DOHH2 (cell line): ENCODE data around the gene CSAD.

Experiments
- EZH2phosphoT487 ChIP-seq: fragments of 200-600 bp; sonication (generic); IDR thresholded peaks from 2 replicates; pipeline ENCODE4 v1.6.1; 2017; ENCODE audit warnings: borderline replicate concordance, mild to moderate bottlenecking, antibody characterized with exemption, low read length, moderate library complexity, mixed read lengths
- TF ChIP-seq, protein P1 (sequence below): fragments of 200-600 bp; sonication (generic); IDR thresholded peaks from one replicate; pipeline ENCODE4 v1.5.1; 2014; ENCODE audit warnings: antibody characterized with exemption, mild to moderate bottlenecking, low read depth, low read length; ENCODE audit not compliant: poor library complexity, severe bottlenecking

DNA sequence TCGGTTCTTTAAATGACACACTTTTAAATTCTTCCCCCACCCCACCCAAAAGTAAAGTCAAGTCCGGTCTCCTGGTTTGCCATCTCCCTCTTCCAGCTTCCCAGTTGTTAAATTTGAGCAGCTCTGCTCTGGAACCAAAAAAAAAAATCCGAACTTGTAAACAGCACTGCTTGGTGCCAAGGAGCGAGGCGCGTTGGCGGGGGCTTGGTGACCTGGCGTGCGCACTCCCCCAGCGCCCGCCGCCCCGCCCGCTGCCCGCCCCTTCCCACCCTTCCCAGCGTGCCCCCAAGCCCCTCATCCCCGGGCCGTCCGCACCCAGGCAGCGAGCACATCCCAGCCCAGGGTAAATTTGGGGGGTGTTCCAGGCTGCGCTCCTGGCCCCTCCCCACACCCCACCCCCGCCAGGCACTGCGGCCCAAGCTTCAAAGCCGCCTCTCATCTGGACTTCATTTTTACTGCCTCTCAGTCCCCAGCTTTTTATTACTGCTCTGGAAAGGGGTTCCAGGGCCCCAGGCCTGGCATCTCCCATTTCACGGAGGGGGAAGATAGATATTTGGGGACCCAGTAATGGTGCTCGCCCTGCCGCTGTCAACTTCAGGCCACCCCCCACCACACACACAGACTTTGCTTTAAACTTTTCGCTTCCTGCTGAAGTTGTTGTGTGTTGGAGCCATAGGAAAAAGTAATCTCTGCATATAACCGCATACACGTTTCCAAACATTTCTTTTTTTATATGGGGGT, 38.0 kb upstream of the CSAD start:
- TF ChIP-seq, protein P1, sequence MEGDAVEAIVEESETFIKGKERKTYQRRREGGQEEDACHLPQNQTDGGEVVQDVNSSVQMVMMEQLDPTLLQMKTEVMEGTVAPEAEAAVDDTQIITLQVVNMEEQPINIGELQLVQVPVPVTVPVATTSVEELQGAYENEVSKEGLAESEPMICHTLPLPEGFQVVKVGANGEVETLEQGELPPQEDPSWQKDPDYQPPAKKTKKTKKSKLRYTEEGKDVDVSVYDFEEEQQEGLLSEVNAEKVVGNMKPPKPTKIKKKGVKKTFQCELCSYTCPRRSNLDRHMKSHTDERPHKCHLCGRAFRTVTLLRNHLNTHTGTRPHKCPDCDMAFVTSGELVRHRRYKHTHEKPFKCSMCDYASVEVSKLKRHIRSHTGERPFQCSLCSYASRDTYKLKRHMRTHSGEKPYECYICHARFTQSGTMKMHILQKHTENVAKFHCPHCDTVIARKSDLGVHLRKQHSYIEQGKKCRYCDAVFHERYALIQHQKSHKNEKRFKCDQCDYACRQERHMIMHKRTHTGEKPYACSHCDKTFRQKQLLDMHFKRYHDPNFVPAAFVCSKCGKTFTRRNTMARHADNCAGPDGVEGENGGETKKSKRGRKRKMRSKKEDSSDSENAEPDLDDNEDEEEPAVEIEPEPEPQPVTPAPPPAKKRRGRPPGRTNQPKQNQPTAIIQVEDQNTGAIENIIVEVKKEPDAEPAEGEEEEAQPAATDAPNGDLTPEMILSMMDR, result no peak
- no peak for TF ChIP-seq EZH2phosphoT487
